SU-DHL-6 (cell line): ENCODE results near the gene MORN2.

ENCODE experiments used
- H2AFZ ChIP-seq: fragments of 200-600 bp; sonication (generic); 2 replicates; pipeline ENCODE4 v1.6.1; 2014; ENCODE audit warnings: low read depth, mild to moderate bottlenecking, moderate library complexity, mixed read lengths, antibody characterized with exemption, low read length; ENCODE audit not compliant: severe bottlenecking
- H3F3A ChIP-seq: fragments of 200-600 bp; shearing (Covaris generic); 2 replicates; pipeline ENCODE4 v1.6.0; 2016; ENCODE audit warnings: antibody characterized with exemption, mild to moderate bottlenecking; ENCODE audit not compliant: insufficient read depth
- H3K27ac ChIP-seq: fragments of 200-600 bp; sonication (generic); 2 replicates; pipeline ENCODE4 v1.5.1; 2016; ENCODE audit warnings: low read depth, mild to moderate bottlenecking, low read length, moderate library complexity, mixed read lengths
- H3K27me3 ChIP-seq: fragments of 200-600 bp; sonication (generic), shearing (Covaris generic); 2 replicates; pipeline ENCODE4 v1.6.0; 2014; ENCODE audit warnings: mild to moderate bottlenecking, low read length
- H3K36me3 ChIP-seq: fragments of 200-600 bp; sonication (generic); 2 replicates; pipeline ENCODE4 v1.6.1; 2014; ENCODE audit warnings: mild to moderate bottlenecking, low read length, mixed read lengths
- H3K4me2 ChIP-seq: fragments of 300-600, 200-600 bp; shearing (Covaris generic), sonication (generic); 2 replicates; pipeline ENCODE4 v1.6.0; 2014; ENCODE audit warnings: low read length, low read depth, mild to moderate bottlenecking; ENCODE audit not compliant: poor library complexity, severe bottlenecking
- H3K4me3 ChIP-seq: fragments of 200-600 bp; sonication (generic); 2 replicates; pipeline ENCODE4 v1.5.1; 2014; ENCODE audit warnings: antibody characterized with exemption, low read length, mild to moderate bottlenecking, mixed read lengths; ENCODE audit not compliant: insufficient read depth, poor library complexity, severe bottlenecking
- H3K79me2 ChIP-seq: fragments of 200-600 bp; sonication (generic); 2 replicates; pipeline ENCODE4 v1.6.1; 2014; ENCODE audit warnings: mild to moderate bottlenecking, low read length, moderate library complexity; ENCODE audit not compliant: insufficient read depth
- H3K9ac ChIP-seq: fragments of 200-600 bp; sonication (generic); 2 replicates; pipeline ENCODE4 v1.7.0; 2014; ENCODE audit warnings: mild to moderate bottlenecking, low read length
- H3K9me2 ChIP-seq: fragments of 200-600 bp; sonication (generic); replicated peaks from 2 replicates; pipeline ENCODE4 v1.6.1; 2014; ENCODE audit warnings: low read length; ENCODE audit not compliant: insufficient read depth
- H3K9me3 ChIP-seq: fragments of 200-600 bp; sonication (generic); 2 replicates; pipeline ENCODE4 v1.6.1; 2014; ENCODE audit warnings: low read length, mixed read lengths; ENCODE audit not compliant: insufficient read depth
- H4K20me1 ChIP-seq: fragments of 200-600 bp; sonication (generic); 2 replicates; pipeline ENCODE4 v1.6.1; 2014; ENCODE audit warnings: low read depth, mild to moderate bottlenecking, antibody characterized with exemption, low read length, moderate library complexity, mixed read lengths
- CTCF ChIP-seq: fragments of 200-600 bp; sonication (generic); IDR thresholded peaks from one replicate; pipeline ENCODE4 v1.5.1; 2017; ENCODE audit warnings: antibody characterized with exemption, mild to moderate bottlenecking, low read length, moderate library complexity; ENCODE audit not compliant: insufficient read depth, poor library complexity, severe bottlenecking
- EZH2phosphoT487 ChIP-seq: fragments of 200-600 bp; sonication (generic), shearing (Covaris generic); conservative IDR thresholded peaks from 2 replicates; pipeline ENCODE4 v1.6.1; 2018; ENCODE audit warnings: mild to moderate bottlenecking, antibody characterized with exemption, low read length, moderate library complexity, mixed read lengths

Gene MORN2

GRCh38 chr2:38830526-38831159, 45.1 kb upstream of the MORN2 start:
- TF ChIP-seq EZH2phosphoT487 (no peak), CTCF (no peak)
- no peaks in the 10 kb centered on the region for H3K27me3 ChIP-seq
- H2AFZ ChIP-seq = no peak overlapping the region
- no peaks in the 10 kb centered on the region for H3K9me3 ChIP-seq
- H4K20me1 ChIP-seq = no peaks in the 10 kb centered on the region
- no peak overlapping the region for H3K4me2 ChIP-seq
- H3K79me2 ChIP-seq = no peaks in the 10 kb centered on the region
- H3K9ac ChIP-seq = no peak overlapping the region
- H3K4me3 ChIP-seq = no peak overlapping the region
- no peaks in the 10 kb centered on the region for H3F3A ChIP-seq
- H3K27ac ChIP-seq = no peak overlapping the region
- no peaks in the 10 kb centered on the region for H3K9me2 ChIP-seq
- no peaks in the 10 kb centered on the region; the same call in 1 of the 2 replicates for H3K36me3 ChIP-seq

- Histone ChIP-seq H3K27me3 (no peaks in the 10 kb centered on the region), H3K27ac (no peak overlapping the region), H3K9me2 (no peaks in the 10 kb centered on the region), H3K36me3 (no peaks in the 10 kb centered on the region; the same call in 1 of the 2 replicates), H3K9me3 (no peaks in the 10 kb centered on the region), H2AFZ (no peak overlapping the region), H3K4me2 (no peak overlapping the region), H3K9ac (no peak overlapping the region), H3F3A (no peaks in the 10 kb centered on the region), H4K20me1 (no peaks in the 10 kb centered on the region), H3K4me3 (no peak overlapping the region), H3K79me2 (no peaks in the 10 kb centered on the region)
- no peak for TF ChIP-seq EZH2phosphoT487
- TF ChIP-seq CTCF = peak; percentile 51
Measured at GRCh38 chr2:38835015-38835601, 40.7 kb upstream of the MORN2 start.

- no peak overlapping the region for H3K4me3 ChIP-seq
- no peak overlapping the region for H3K4me2 ChIP-seq
- H3K36me3 ChIP-seq = no peaks in the 10 kb centered on the region; the same call in 1 of the 2 replicates
Measured at GRCh38 chr2:38835990-38836389, 39.8 kb upstream of the MORN2 start.

More at GRCh38 chr2:38835990-38836389, 39.8 kb upstream of the MORN2 start:
- H3K9me3 ChIP-seq = no peaks in the 10 kb centered on the region
- H3K9ac ChIP-seq = no peak overlapping the region
- H4K20me1 ChIP-seq = no peaks in the 10 kb centered on the region
- TF ChIP-seq EZH2phosphoT487 = no peak
- no peak for TF ChIP-seq CTCF
- H3K27ac ChIP-seq = no peak overlapping the region
- no peaks in the 10 kb centered on the region for H3K9me2 ChIP-seq
- H3F3A ChIP-seq = no peaks in the 10 kb centered on the region
- no peaks in the 10 kb centered on the region for H3K27me3 ChIP-seq
- H2AFZ ChIP-seq = no peak overlapping the region
- H3K79me2 ChIP-seq = no peaks in the 10 kb centered on the region
